ENCODE measurements around the gene STING1. TPM values are rescaled to one million over a fixed set of nuclear protein-coding genes. Genes with fewer than 3 reads are reported as not detected.

STING1 gene
- total and polyA plus RNA-seq, 10 of the 15 experiments (the other 5 are each of a cell fraction or from before 2014, with no cell fraction given): 10.1 to 56.1 (median 41.0) TPM

DNA sequence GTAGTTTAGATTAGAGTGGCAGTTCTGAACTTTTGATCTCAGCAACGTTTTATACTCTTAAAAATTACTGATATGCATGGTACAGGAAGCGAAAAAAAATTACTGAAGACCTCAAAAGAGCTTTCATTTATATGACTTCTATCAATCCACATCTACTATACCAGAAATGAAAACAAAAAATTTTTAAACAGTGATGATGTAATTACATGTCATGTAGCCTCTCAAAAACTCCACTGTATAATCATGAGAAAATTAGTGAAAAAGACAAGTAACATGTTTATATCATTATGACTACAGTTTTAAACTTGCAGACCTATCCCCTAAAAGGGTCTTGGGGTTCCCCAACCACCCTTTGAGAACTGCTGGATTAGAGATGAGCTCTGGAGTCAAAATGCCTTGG is 52.5 kb downstream of the STING1 start:
- no peak for ATAC-seq
- POLR2A ChIA-PET: interaction anchor here (0.6 to 0.9 kb wide), 2 partner anchors 12 to 350 kb away, joined by 3 to 4 read pairs; no protein-coding TSS in a partner anchor
- RAD21 ChIA-PET (ENCODE audit: unreplicated experiment): interaction anchor here (1.6 kb wide), 1 partner anchor 82 kb away, joined by 6 read pairs; no protein-coding TSS in a partner anchor
- H3K4me2 ChIP-seq (ENCODE audit: control insufficient read depth, insufficient read depth): no peak overlapping the region
- DNase-seq (ENCODE audit: low read depth, low spot score): no peak
- no peaks in the 10 kb centered on the region for H3K4me1 ChIP-seq (ENCODE audit: control insufficient read depth, insufficient read depth, low read length)
- no peak overlapping the region for H2AFZ ChIP-seq (ENCODE audit: control insufficient read depth, low read depth, low read length)
- H3K27ac ChIP-seq (ENCODE audit: control insufficient read depth, insufficient read depth): no peak overlapping the region
- no peaks in the 10 kb centered on the region for H3K9me3 ChIP-seq (replicated peaks; ENCODE audit: control insufficient read depth, insufficient read depth, low read length)
- H4K20me1 ChIP-seq (ENCODE audit: control insufficient read depth, insufficient read depth): no peaks in the 10 kb centered on the region
- H3K4me3 ChIP-seq: no peak overlapping the region
- no peaks in the 10 kb centered on the region for H3K79me2 ChIP-seq (ENCODE audit: control insufficient read depth, insufficient read depth, low read length)
- no peak for FAIRE-seq
- CTCF ChIA-PET: interaction anchor here (1.1 to 1.6 kb wide), 7 partner anchors 9 to 87 kb away, joined by 3 to 7 read pairs (median 4); partner anchors contain the start of gene SPATA24
- H3K9ac ChIP-seq (ENCODE audit: control insufficient read depth, insufficient read depth, low read length): no peak overlapping the region
- no TSS peak for BruUV-seq (replicated peaks)
- TF ChIP-seq ATF7 (IDR thresholded peaks at IDR 0.05; ENCODE audit: low read depth): no peak
- TF ChIP-seq EZH2 (IDR thresholded peaks at IDR 0.05; ENCODE audit: borderline replicate concordance, control insufficient read depth, low read depth, low read length): no peak
- no peak for TF ChIP-seq SUPT20H (IDR thresholded peaks at IDR 0.05; ENCODE audit: borderline replicate concordance, control insufficient read depth, low read depth, low read length)
- TF ChIP-seq, protein P1, sequence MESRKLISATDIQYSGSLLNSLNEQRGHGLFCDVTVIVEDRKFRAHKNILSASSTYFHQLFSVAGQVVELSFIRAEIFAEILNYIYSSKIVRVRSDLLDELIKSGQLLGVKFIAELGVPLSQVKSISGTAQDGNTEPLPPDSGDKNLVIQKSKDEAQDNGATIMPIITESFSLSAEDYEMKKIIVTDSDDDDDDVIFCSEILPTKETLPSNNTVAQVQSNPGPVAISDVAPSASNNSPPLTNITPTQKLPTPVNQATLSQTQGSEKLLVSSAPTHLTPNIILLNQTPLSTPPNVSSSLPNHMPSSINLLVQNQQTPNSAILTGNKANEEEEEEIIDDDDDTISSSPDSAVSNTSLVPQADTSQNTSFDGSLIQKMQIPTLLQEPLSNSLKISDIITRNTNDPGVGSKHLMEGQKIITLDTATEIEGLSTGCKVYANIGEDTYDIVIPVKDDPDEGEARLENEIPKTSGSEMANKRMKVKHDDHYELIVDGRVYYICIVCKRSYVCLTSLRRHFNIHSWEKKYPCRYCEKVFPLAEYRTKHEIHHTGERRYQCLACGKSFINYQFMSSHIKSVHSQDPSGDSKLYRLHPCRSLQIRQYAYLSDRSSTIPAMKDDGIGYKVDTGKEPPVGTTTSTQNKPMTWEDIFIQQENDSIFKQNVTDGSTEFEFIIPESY (IDR thresholded peaks at IDR 0.05): no peak
- no peak for TF ChIP-seq FOXM1 (IDR thresholded peaks at IDR 0.05; ENCODE audit: low read depth, low read length)
- 64% methylated on average over 2 of the region's 2 CpGs for WGBS (ENCODE audit: insufficient coverage, insufficient replicate concordance, low lambda C conversion rate, missing lambda C conversion rate)
- H3K36me3 ChIP-seq (ENCODE audit: control insufficient read depth in 2 of 2, insufficient read depth in 2 of 2, low read length in 1 of 2): no peaks in the 10 kb centered on the region; a peak in 1 of 4 replicates
- intact Hi-C loops (cut with micrococcal nuclease; ENCODE audit: unreplicated experiment) (no loop called here), in situ Hi-C loops (cut with MboI) (no loop called here)
- SMC1A ChIA-PET (ENCODE audit: uncharacterized antibody, unreplicated experiment): interaction anchor here (0.6 to 2.6 kb wide), 9 partner anchors 7 to 143 kb away, joined by 3 to 17 read pairs (median 3); partner anchors contain the start of gene DNAJC18
- H3K27me3 ChIP-seq (replicated peaks in 1 of 2; ENCODE audit: control insufficient read depth in 2 of 2, insufficient read depth in 2 of 2, low read length in 1 of 2): no peaks in the 10 kb centered on the region

All from GM12878 (cell line).